OCI-LY7 (cell line): ENCODE results near the gene ALLC.

Source experiments
- EZH2phosphoT487 ChIP-seq: fragments of 200-600 bp; sonication (generic); IDR thresholded peaks from 2 replicates; pipeline ENCODE4 v1.6.1; 2018; ENCODE audit warnings: low read depth, borderline replicate concordance, mild to moderate bottlenecking, mixed run types, antibody characterized with exemption, low read length, moderate library complexity, mixed read lengths
- TF ChIP-seq, protein P1 (sequence below): fragments of 200-600 bp; sonication (generic); conservative IDR thresholded peaks from 2 replicates; pipeline ENCODE4 v1.5.1; 2014; ENCODE audit warnings: mild to moderate bottlenecking, antibody characterized with exemption, low read length, moderate library complexity, mixed read lengths

GRCh38 chr2:3703757-3704355 lies 45.9 kb downstream of the ALLC start:
- TF ChIP-seq EZH2phosphoT487: no peak
- TF ChIP-seq, protein P1, sequence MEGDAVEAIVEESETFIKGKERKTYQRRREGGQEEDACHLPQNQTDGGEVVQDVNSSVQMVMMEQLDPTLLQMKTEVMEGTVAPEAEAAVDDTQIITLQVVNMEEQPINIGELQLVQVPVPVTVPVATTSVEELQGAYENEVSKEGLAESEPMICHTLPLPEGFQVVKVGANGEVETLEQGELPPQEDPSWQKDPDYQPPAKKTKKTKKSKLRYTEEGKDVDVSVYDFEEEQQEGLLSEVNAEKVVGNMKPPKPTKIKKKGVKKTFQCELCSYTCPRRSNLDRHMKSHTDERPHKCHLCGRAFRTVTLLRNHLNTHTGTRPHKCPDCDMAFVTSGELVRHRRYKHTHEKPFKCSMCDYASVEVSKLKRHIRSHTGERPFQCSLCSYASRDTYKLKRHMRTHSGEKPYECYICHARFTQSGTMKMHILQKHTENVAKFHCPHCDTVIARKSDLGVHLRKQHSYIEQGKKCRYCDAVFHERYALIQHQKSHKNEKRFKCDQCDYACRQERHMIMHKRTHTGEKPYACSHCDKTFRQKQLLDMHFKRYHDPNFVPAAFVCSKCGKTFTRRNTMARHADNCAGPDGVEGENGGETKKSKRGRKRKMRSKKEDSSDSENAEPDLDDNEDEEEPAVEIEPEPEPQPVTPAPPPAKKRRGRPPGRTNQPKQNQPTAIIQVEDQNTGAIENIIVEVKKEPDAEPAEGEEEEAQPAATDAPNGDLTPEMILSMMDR: no peak
